SK-N-SH (cell line): ENCODE results near the gene ACAP2. TPM values are rescaled to one million over a fixed set of nuclear protein-coding genes. Genes with fewer than 3 reads are reported as not detected.
A peak's percentile ranks its signal among the peaks of the same experiment; 100 is the strongest.

Experiments used
- CTCF ChIA-PET: fragments of 300-600, 350-600 bp; formaldehyde crosslinking; extraction: SDS; loops from one replicate; lab custom pipeline; 2021; lab: Yijun Ruan, JAX
- POLR2A ChIA-PET: fragments of 350-600 bp; sonication (Branson Sonifier 250); formaldehyde crosslinking; extraction: SDS; loops from one replicate; lab custom pipeline; 2020; ENCODE audit warnings: antibody characterized with exemption, inconsistent platforms; lab: Yijun Ruan, JAX
- DNase-seq: peaks from one replicate; pipeline ENCODE4 v3.0.0; 2012
- H2AFZ ChIP-seq: fragments of 200-600 bp; sonication (generic); 2 replicates; pipeline ENCODE4 v1.8.1; 2016; ENCODE audit warnings: antibody characterized with exemption, mild to moderate bottlenecking, low read depth
- H3F3A ChIP-seq: fragments of 200-600 bp; sonication (generic); replicated peaks from 2 replicates; pipeline ENCODE3; 2016; ENCODE audit warnings: antibody characterized with exemption, mild to moderate bottlenecking; ENCODE audit not compliant: insufficient read depth
- H3K27ac ChIP-seq, 2 experiments: fragments of 200-500 bp in 1 of 2; fragments of 200-600 bp in 1 of 2; sonication (Bioruptor generic) in 1 of 2; sonication (generic), shearing (Covaris generic) in 1 of 2; 2 replicates each; pipeline versions ENCODE4 v1.5.1 to v1.6.1; 2014 to 2016; ENCODE audit warnings: low read depth in 2 of 2, inconsistent platforms in 1 of 2, low read length in 1 of 2, mild to moderate bottlenecking in 1 of 2, mixed read lengths in 1 of 2
- H3K27me3 ChIP-seq: fragments of 200-600 bp; sonication (generic), shearing (Covaris generic); 2 replicates; pipeline ENCODE4 v1.6.1; 2016; ENCODE audit warnings: mixed run types; ENCODE audit not compliant: insufficient read depth
- H3K36me3 ChIP-seq, 2 experiments: fragments of 200-500 bp in 1 of 2; fragments of 200-600 bp in 1 of 2; sonication (Bioruptor generic) in 1 of 2; sonication (generic) in 1 of 2; replicated peaks in 1 of 2; 2 replicates each; pipeline versions ENCODE3 to v1.5.1; 2014 to 2016; ENCODE audit warnings: low read length in 1 of 2, mild to moderate bottlenecking in 1 of 2; ENCODE audit not compliant: insufficient read depth in 2 of 2, control insufficient read depth in 1 of 2
- H3K4me1 ChIP-seq, 2 experiments: fragments of 200-500 bp in 1 of 2; fragments of 200-600 bp in 1 of 2; sonication (Bioruptor generic) in 1 of 2; sonication (generic), shearing (Covaris generic) in 1 of 2; 2 replicates each; pipeline versions ENCODE4 v1.5.1 to v1.6.1; 2014 to 2016; ENCODE audit warnings: low read depth in 1 of 2, low read length in 1 of 2, mixed run types in 1 of 2; ENCODE audit not compliant: insufficient read depth in 2 of 2, control insufficient read depth in 1 of 2
- H3K4me2 ChIP-seq: fragments of 200-600 bp; sonication (generic), shearing (Covaris generic); 2 replicates; pipeline ENCODE4 v1.6.1; 2017; ENCODE audit warnings: mixed run types
- H3K4me3 ChIP-seq, 2 experiments: fragments of 200-500 bp in 1 of 2; fragments of 200-600 bp in 1 of 2; sonication (Bioruptor generic) in 1 of 2; sonication (generic), shearing (Covaris generic) in 1 of 2; 2 replicates each; pipeline versions ENCODE4 v1.5.1 to v1.8.1; 2014 to 2016; ENCODE audit warnings: low read depth in 2 of 2, inconsistent platforms in 1 of 2, low read length in 1 of 2, mild to moderate bottlenecking in 1 of 2, mixed read lengths in 1 of 2, moderate library complexity in 1 of 2
- H3K79me2 ChIP-seq: fragments of 200-600 bp; sonication (generic); 2 replicates; pipeline ENCODE4 v1.8.1; 2017; ENCODE audit warnings: mild to moderate bottlenecking; ENCODE audit not compliant: insufficient read depth
- H3K9ac ChIP-seq: fragments of 200-600 bp; sonication (generic); 2 replicates; pipeline ENCODE4 v1.6.1; 2017; ENCODE audit warnings: mixed run types
- H3K9me2 ChIP-seq: fragments of 200-600 bp; sonication (generic); 2 replicates; pipeline ENCODE4 v1.6.1; 2017; ENCODE audit warnings: mixed run types
- H3K9me3 ChIP-seq: fragments of 200-600 bp; sonication (generic); 2 replicates; pipeline ENCODE4 v1.6.1; 2017; ENCODE audit warnings: mixed run types, mild to moderate bottlenecking, moderate library complexity
- H4K20me1 ChIP-seq: fragments of 200-600 bp; sonication (generic); 2 replicates; pipeline ENCODE4 v1.6.1; 2017; ENCODE audit warnings: mild to moderate bottlenecking, mixed run types; ENCODE audit not compliant: insufficient read depth
- ELF1 ChIP-seq: IDR thresholded peaks from 2 replicates; pipeline ENCODE4 v1.4.0; 2012
- FOSL2 ChIP-seq: IDR thresholded peaks from 2 replicates; pipeline ENCODE4 v1.4.0; 2012; ENCODE audit warnings: low read depth, mild to moderate bottlenecking, moderate library complexity, borderline replicate concordance
- FOXJ3 ChIP-seq: sonication (generic); formaldehyde crosslinking; IDR thresholded peaks from 2 replicates; pipeline ENCODE4 v1.5.1; 2020; ENCODE audit warnings: mild to moderate bottlenecking, missing genetic modification reagents
- IRF3 ChIP-seq: fragments of 150-350 bp; IDR thresholded peaks from 2 replicates; pipeline ENCODE4 v1.6.1; 2016; ENCODE audit warnings: mild to moderate bottlenecking, low read depth, low read length
- PBX3 ChIP-seq: IDR thresholded peaks from 2 replicates; pipeline ENCODE4; 2012
- POLR2AphosphoS5 ChIP-seq: IDR thresholded peaks from 2 replicates; pipeline ENCODE4 v1.6.1; 2012; ENCODE audit warnings: low read depth, low read length
- RXRA ChIP-seq: IDR thresholded peaks from 2 replicates; pipeline ENCODE4 v1.4.0; 2012; ENCODE audit warnings: low read depth, mild to moderate bottlenecking, borderline replicate concordance
- TAF1 ChIP-seq: IDR thresholded peaks from 2 replicates; pipeline ENCODE4 v1.6.1; 2012; ENCODE audit warnings: low read depth, mild to moderate bottlenecking, low read length, moderate library complexity, borderline replicate concordance
- TEAD4 ChIP-seq: IDR thresholded peaks from 2 replicates; pipeline ENCODE4 v1.4.0; 2012; ENCODE audit warnings: mild to moderate bottlenecking, borderline replicate concordance; ENCODE audit not compliant: insufficient read depth
- YY1 ChIP-seq: IDR thresholded peaks from 2 replicates; pipeline ENCODE4 v1.4.0; 2012; ENCODE audit warnings: low read depth, mild to moderate bottlenecking
- WGBS: methylation state at CpG from one replicate; pipeline ENCODE4 v1.1.6; 2017; ENCODE audit warnings: low lambda C conversion rate; 5-methylcytosine and 5-hydroxymethylcytosine counted together
- polyA plus RNA-seq, 3 experiments: library from polyadenylated mRNA; depleted of rRNA; stranded (reverse); fragments of >200 nt; gene quantifications; 2 replicates each; pipeline ENCODE4 v1.2.3, GENCODE V29; 2012
- TF ChIP-seq, protein P1 (sequence below): fragments of 200-600 bp; sonication (generic); IDR thresholded peaks from 2 replicates; pipeline ENCODE4 v1.6.1; 2017; ENCODE audit warnings: antibody characterized with exemption, mild to moderate bottlenecking, moderate library complexity
- TF ChIP-seq, protein P2 (sequence below): IDR thresholded peaks from 2 replicates; pipeline ENCODE4 v1.4.0; 2012; ENCODE audit warnings: low read depth, borderline replicate concordance

Gene ACAP2
- polyA plus RNA-seq, 1 of the 3 experiments (the other 2 are of a cell fraction) = 6.8 TPM

- TF ChIP-seq, protein P1, sequence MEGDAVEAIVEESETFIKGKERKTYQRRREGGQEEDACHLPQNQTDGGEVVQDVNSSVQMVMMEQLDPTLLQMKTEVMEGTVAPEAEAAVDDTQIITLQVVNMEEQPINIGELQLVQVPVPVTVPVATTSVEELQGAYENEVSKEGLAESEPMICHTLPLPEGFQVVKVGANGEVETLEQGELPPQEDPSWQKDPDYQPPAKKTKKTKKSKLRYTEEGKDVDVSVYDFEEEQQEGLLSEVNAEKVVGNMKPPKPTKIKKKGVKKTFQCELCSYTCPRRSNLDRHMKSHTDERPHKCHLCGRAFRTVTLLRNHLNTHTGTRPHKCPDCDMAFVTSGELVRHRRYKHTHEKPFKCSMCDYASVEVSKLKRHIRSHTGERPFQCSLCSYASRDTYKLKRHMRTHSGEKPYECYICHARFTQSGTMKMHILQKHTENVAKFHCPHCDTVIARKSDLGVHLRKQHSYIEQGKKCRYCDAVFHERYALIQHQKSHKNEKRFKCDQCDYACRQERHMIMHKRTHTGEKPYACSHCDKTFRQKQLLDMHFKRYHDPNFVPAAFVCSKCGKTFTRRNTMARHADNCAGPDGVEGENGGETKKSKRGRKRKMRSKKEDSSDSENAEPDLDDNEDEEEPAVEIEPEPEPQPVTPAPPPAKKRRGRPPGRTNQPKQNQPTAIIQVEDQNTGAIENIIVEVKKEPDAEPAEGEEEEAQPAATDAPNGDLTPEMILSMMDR = no peak
- TF ChIP-seq ELF1 = no peak
- no peak for TF ChIP-seq POLR2AphosphoS5
- no peak for TF ChIP-seq FOXJ3 (CRISPR knock-in tag)
Observed at GRCh38 chr3:195441051-195441450, 1.8 kb downstream of the ACAP2 start (continued).

GRCh38 chr3:195440379-195440778, 2.4 kb downstream of the ACAP2 start:
- peaks cover 0 to 10% of the 10 kb centered on the region in 2 experiments; a peak in 2 of 4 replicates for H3K4me1 ChIP-seq
- H3K9ac ChIP-seq = no peak overlapping the region; the same call in 1 of the 2 replicates
- no peaks in the 10 kb centered on the region for H3K36me3 ChIP-seq
- H3K79me2 ChIP-seq = peaks cover 73% of the 10 kb centered on the region
- CTCF ChIA-PET = interaction anchor here (0.9 to 3.5 kb wide), 2 partner anchors 167 to 170 kb away, joined by 3 to 23 read pairs; partner anchors contain the start of gene XXYLT1
- H3K4me3 ChIP-seq = no peak overlapping the region
- peaks cover 7% of the 10 kb centered on the region for H3F3A ChIP-seq
- peak overlapping the region; percentile 88; the same call in 1 of the 2 replicates for H3K4me2 ChIP-seq
- H3K9me2 ChIP-seq = no peaks in the 10 kb centered on the region
- H3K9me3 ChIP-seq = no peaks in the 10 kb centered on the region
- H3K27me3 ChIP-seq = no peaks in the 10 kb centered on the region
- no peak overlapping the region for H2AFZ ChIP-seq
- 91% methylated on average over 1 of the region's 1 CpG for WGBS
- POLR2A ChIA-PET = no interaction called here
- no peak overlapping the region for H3K27ac ChIP-seq
- H4K20me1 ChIP-seq = peaks cover 45% of the 10 kb centered on the region
- TF ChIP-seq YY1 (no peak), TEAD4 (no peak), POLR2AphosphoS5 (no peak), PBX3 (no peak)
- DNase-seq = no peak

DNA sequence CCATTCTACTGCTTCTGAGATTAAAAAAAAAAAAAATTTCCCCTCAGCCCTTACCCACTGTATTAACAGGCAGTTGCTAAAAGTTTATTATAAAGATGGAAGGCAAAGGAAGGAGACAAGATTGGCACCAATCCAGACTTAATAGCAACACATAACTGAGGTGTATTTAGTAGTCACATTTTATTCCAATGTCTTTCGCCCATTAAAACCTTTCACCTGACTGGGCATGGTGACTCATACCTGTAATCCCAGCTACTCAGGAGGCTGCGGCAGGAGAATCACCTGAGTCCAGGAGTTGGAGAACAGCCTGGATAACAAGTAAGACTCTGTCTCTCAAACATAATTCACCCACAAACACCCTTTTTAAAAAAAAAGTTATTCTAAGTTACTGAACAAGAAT, 4.4 kb downstream of the ACAP2 start:
- Histone ChIP-seq H2AFZ (no peak overlapping the region), H3K4me1 (peaks cover 0 to 4% of the 10 kb centered on the region in 2 experiments; a peak in 2 of 4 replicates), H3K9me3 (no peaks in the 10 kb centered on the region), H4K20me1 (peaks cover 47% of the 10 kb centered on the region), H3K79me2 (peaks cover 90% of the 10 kb centered on the region), H3K36me3 (no peaks in the 10 kb centered on the region), H3K27ac (no peak overlapping the region), H3K27me3 (no peaks in the 10 kb centered on the region), H3K4me2 (no peak overlapping the region), H3K9me2 (no peaks in the 10 kb centered on the region), H3F3A (peaks cover 7% of the 10 kb centered on the region), H3K9ac (no peak overlapping the region), H3K4me3 (no peak overlapping the region)
- no peak for TF ChIP-seq TAF1
- no peak for TF ChIP-seq RXRA
- TF ChIP-seq, protein P1 = no peak
- no peak for TF ChIP-seq FOSL2
- no peak for TF ChIP-seq IRF3
- TF ChIP-seq, protein P2, sequence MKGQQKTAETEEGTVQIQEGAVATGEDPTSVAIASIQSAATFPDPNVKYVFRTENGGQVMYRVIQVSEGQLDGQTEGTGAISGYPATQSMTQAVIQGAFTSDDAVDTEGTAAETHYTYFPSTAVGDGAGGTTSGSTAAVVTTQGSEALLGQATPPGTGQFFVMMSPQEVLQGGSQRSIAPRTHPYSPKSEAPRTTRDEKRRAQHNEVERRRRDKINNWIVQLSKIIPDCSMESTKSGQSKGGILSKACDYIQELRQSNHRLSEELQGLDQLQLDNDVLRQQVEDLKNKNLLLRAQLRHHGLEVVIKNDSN = no peak
- ChIA-PET CTCF (no interaction called here), POLR2A (no interaction called here)
- no peak for DNase-seq
- WGBS = 100% methylated on average over 2 of the region's 2 CpGs
